Skin of body (tissue), 2 donors: ENCODE results near the gene IGFL1. TPM values are rescaled to one million over a fixed set of nuclear protein-coding genes. Genes with fewer than 3 reads are reported as not detected.
"Not testable (repeated sequence)": the region's sequence is repeated elsewhere in the genome, so short reads cannot be mapped to it uniquely, and the experiment has no call there.

Experiments used
- DNase-seq: peaks from one replicate; lab custom pipeline; 2025; lab: John Stamatoyannopoulos, UW
- total RNA-seq: library from RNA; depleted of rRNA; stranded (reverse); fragments of >200 nt; gene quantifications from one replicate; pipeline ENCODE4 v1.2.3, GENCODE V29; 2014

IGFL1 gene
- total RNA-seq, 1 donor from 2014 or later = 0.69 TPM

DNA sequence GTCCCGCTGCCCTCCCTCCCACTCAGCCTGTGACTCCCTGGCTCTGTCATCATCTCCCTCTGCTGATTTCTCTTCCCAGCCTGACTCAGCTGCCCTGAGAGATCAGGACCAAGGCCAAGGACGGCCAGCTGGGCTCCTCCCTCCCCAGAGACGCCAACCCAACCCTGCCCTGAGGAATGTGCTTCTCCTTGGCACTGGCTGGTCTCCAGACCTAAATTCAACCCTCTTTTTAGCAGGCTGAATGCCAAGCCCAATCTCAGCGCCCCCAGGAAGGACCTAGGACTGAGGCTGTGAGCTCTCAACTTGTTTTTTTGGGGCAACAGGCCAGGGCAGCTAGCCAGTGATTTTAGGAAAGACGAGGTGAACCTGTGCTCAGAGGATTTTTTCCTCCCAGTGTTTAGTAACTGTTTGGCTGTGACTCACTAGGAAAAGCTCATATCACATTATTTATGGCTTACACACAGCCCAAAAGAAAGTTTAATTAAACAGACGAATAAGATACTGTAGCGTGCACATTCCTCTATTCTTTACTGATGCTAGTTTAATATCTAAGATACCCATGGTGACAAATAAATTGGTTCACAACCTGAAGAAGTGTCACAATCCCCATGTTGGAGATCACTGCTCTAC is 7.4 kb upstream of the IGFL1 start:
- DNase-seq = no peak

DNA sequence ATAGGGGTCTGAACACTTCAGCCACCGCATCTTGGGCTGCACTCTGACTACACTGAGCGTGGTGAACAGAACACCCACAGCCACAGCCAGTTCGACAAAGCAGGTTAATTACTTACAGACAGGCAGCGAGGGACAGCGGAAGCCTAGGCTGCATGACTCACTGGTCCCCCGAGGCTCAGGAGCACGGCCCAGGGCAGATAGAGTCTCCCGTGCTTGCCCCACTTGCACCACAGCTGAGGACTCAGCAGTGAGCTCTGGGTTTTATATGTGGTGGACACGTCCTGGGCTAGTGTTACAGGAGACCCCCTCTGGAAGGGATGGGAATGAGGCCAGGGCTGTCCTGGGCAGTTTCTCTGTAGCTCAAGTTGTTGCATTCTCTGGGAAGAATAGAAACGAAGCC is 5.8 kb upstream of the IGFL1 start:
- DNase-seq = not testable (repeated sequence)

DNA sequence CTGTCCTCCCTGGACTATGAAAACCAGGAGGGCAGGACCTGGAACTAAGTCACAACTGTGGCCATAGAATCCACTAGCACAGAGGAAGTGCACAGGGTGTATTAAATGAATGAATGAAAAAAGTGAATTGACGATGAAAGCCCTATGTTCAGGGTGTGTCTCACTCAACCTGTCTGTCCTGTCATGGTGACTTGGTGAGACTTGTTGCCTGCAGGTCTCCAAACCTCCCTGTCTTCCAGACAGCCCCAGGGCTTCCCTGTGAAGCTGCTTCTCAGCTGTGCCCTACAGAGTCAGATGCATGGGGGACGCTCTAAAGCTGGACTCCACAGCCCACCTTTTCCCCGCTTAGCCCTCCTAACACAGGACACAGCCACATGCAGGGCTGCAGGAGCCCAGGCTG is 4.8 kb upstream of the IGFL1 start:
- DNase-seq = no peak

DNA sequence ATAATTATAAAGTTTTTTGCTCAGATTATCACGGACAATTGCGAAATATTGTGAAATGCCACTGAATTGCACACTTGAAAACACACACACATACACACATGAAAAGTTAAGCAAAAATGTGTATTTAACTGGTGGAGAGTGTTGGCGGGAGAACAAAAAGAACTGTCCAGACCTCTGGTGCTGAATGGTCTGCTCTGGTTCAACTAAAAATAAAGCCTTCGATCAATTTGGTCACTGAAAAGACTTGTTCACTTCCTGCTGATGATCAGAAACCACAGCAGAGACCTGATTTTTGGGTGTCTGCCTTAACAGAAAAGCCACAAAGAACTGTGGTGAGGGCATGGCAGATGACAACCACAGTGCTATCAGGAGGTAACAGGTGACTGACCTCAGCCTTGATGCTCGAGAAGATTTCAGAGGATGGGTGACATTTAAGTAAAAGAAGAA is 4.0 kb upstream of the IGFL1 start:
- DNase-seq = no peak

DNA sequence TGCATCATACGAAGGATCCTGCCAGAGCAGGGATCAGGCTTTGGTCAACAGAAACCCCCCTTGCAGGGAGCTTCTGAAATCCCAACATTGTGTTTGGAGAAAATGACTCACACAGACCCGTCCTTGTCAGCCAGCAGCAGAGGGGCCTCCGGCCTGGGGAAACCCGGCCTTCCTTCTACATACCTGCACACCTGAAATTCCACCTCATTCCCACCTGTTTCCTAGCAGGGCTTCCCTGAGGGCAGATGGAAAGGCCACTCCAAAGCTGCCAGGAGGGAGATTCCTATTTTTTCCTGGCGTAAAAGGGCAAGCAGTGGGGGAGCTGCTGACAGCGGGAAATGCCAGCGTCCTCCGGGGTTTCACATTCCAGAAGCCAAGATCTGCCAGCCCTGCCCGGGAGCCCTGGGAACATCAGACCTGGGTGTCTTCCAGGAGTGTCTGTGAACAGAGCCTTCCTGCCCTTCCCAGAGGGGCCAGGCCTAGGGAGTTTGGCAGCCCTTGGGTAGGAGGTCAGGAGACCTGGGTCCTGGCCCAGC is 3.0 kb upstream of the IGFL1 start:
- no peak for DNase-seq

DNA sequence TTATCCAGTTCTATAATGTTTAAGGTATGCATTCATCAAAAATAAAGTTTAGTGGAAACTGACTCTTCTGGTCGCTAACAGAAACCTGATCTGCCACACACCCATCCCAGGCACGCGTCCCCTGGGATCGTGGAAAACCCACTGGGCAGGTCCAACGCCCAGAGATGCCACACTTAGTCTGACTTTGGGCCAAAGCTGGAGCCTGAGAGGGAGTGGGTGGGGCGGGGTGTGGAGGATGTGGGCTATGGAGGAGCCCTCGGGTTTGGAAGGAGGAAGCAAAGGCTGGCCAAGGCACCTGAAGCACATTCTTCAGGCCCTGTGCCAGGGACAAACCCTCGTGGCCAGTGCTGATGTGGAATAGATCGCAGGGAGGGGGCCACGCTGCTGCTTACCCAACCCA is 2.5 kb downstream of the IGFL1 start:
- DNase-seq = no peak

DNA sequence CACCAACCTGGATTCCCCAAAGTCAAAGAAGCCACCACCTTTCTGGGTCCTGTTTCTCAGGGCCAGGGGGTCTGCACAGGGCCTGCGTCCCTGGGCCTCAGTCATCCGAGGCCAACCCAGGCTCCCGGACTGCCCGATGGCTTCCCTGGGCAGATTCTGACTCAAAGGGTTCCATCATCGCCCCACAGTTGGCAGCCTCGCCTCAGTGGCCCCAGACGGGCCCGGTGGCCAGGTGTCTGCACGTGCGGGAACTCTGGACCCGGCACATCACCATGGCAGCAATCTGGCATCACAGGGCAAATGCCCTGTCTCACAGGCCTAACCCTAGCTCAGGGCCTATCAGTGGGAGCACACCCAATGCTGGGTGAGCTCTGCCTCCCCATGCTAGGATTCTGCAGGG is 2.9 kb downstream of the IGFL1 start:
- DNase-seq = no peak

DNA sequence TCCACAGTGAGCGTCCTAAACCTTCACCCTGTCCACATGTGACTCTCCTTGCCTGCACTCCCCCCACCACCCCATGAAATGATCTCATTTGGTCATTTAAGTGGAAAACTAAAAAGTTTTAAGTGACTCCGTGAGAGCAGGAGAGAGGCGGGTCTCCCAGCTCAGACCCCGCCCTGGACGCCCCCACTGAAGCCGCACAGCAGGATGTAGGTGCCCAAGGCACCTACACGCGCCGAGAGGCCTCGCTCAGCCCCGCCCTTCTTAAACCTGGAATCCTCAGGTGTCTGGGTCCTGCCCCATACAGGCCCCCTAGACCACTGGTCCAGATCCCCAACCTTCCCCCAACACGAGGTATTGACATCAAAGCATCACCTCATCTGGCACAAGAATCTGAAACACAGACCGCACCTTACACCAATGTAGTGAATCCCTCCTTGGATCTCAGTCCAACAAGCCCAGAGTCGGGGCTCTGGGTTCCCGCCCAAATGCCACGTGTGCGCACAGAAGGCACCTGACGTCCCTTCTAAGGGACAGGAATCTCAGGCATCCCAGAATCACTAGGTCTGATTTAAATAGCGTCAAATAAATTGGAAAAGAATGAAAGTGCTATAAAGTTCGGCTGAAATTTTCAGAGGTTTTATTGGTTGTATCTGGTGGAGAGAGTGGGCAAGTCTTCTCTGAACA is 3.5 kb downstream of the IGFL1 start:
- DNase-seq = no peak

DNA sequence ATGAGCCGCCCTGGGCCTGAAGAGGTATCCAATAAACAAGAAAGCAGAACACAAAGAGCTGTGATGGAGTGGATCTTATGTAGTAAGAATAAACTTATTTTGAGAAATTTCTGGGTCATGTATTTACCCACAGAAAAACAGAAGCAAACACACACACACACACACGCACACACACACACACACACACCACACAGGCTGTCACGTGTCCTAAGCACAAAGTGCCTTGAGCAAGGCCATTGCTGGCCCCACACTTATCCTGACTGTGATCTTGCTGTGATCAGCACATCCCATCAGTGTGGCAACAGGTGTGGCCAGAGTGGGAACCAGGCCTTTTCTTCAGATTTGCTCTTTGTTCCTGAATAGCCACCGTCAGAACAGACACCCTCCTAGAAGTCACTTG is 4.3 kb downstream of the IGFL1 start:
- not testable (repeated sequence) for DNase-seq

DNA sequence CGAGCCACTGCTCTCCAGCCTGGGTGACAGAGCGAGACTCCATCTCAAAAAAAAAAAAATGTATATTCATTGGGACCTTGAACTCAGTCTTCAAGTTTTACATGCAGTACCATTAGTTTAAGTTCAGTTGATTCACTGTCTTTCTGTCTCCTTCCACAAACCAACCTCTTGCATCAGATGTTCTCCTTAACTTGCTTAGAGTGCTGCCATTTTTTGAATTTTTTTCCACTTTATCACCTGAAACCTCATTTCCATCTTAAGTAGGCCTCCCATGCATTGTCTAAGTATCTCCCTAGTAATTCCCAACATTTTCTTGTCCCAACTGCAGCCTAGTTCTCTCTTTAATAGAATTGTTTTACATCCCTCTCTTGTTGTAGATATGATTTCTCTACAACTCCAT is 8.6 kb downstream of the IGFL1 start:
- DNase-seq = not testable (repeated sequence)

DNA sequence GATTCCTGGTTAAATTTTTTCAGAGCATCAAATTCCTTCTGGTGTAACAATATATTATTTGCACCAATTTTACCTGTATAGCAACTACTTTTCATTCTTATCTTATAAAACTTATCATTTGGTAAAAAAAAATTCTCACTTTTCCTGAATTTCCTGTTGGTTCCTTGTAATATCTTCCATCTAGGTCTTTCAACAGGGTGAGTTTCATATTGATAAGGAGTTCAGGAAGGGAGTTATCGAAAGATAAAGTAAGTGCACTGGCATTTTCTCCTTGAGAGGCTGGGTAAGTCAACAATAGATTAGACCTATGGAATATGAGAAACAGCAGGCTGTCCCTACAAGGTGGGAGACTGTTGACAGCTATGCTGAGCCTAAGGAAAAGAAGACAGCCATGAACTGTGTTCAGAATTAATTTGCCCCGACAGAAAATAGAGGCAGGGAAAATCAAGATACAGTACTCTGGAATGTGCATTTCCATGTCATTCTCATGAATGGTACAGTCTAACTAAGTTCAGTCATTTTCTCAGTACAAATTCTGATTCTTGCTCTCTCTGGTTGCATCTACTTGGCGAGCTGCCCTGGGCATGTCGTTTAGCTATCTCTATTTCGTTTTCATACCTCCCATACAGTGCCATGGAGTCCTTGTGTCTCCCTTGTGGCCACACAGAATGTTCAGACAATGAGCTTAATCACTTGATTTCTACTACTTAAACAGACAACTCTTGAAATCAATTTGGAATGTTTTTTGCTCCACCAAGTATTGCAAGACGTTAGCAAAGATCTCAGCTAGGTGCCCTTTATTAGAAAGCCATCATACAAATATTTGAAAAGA is 9.9 kb downstream of the IGFL1 start:
- DNase-seq = no peak

DNA sequence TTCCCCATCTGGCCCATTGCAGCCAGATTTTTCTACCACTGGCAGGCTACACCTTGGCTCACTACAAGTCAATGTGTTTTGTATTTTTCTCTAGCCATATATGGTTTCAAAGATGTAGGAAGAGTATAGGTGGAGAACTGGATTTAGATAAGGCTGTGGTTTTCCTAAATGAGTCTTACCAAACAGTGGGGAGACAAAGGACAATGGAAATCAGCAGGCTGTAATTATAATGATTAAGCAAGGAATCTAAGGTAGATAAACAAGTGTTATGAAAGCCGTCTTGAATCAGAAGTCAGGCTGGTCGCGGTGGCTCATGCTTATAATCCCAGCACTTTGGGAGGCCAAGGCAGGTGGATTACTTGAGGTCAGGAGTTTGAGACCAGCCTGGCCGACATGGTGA is 11.2 kb downstream of the IGFL1 start:
- no peak for DNase-seq

DNA sequence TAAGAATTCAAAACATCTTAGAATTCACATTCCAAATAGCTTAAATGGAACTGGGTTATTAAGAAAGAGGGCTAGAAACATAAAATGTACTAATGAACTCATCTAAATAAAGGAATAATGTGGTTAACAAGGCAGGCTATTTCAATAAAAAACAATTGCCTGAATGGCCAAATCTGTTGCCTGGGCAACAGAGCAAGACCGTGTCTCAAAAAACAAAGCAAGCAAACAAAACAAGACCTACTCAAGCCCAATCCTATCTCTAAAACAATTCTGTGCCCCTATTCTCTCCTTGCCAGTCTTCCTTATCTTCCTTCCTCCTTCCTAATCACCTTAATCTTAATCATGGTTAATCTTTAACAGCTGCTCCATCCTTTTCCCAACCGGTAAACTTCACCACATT is 12.1 kb downstream of the IGFL1 start:
- no peak for DNase-seq

DNA sequence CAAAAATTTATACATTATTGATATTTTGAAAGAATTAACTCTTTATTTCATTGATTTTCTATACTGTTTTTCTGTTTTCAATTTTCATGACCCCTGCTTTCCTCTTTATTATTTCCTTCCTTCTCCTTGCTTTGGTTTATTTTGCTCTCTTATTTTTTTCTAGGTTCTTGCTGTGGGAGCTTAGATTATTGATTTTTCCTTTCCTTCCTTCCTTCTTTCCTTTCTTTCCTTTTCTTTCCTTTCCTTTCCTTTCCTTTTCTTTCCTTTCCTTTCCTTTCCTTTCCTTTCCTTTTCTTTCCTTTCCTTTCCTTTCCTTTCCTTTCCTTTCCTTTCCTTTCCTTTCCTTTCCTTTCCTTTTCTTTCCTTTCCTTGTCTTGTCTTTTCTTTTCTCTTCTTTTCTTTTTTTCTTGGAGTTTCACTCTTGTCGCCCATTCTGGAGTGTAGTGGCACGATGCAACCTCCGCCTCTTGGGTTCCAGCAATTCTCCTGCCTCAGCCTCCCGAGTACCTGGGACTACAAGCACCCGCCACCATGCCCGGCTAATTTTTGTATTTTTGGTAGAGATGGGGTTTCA is 13.6 kb downstream of the IGFL1 start:
- DNase-seq = not testable (repeated sequence)

DNA sequence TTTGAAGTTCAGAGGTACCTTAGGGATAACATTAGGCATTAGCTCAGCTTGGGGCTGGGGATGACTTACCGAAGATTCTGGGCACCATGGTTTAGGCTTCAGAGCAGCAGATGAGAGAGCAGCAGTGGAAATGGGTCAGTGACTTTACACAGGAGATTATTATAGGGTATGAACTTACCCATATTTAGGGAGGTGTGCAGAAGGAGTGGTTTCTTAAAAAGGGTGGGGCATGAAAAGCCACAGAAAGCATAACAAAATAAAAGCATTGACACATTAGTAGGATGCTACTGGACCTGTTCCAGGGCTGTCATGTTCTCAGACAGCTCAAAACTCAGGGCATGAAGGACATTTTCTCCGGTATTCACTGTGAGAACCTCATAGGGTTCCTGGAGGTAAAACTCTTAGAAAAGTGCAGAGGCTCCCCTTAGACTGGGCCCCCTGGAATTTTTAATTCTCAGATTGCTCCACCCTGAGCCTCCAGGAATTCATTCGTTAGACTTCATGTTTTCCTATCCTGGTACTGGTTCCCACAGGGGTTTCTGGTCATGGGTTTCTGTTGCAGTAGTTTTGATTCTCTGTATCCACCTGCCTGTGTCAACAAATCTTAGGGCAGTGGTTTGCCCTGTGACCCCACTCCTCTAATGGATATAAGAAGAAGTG is 20.7 kb downstream of the IGFL1 start:
- no peak for DNase-seq

DNA sequence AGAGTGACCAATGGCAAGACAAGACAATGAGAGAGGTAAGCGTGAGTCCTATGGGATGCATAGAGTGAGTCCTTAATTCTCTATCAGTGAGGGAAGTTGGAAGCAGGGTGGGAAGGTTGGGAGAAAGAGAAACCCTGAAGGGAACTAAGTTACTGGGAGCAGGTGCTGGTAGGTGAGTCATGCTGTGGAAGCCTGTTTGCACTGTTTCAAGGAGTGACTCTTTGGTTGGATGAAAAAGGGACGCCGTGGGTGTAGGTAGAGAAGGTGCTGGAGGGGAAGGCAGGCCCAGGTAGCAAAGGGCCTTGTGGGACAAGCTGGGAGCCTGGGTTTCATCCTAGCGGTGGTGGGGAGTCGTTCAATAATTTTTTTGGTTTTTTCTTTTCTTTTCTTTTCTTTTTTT is 21.9 kb downstream of the IGFL1 start:
- DNase-seq = no peak

DNA sequence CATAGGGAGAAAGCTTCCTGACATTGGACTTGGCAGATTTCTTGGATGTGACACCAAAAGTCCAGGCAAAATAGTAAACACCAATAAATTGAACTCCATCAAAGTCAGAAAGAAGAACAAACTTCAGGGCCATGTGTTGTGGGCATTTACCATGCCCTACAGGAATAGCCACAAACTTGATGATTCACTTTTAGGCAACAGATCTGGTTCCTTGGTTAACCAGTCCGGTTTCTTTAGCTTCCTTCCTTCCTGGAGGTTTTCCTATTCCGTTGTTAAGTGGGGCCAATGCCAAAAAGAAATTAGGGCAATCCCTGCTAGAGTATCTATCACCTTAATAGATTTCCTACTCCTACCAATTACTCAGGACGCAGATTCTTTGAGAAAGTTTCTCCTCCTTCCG is 25.2 kb downstream of the IGFL1 start:
- DNase-seq = no peak

DNA sequence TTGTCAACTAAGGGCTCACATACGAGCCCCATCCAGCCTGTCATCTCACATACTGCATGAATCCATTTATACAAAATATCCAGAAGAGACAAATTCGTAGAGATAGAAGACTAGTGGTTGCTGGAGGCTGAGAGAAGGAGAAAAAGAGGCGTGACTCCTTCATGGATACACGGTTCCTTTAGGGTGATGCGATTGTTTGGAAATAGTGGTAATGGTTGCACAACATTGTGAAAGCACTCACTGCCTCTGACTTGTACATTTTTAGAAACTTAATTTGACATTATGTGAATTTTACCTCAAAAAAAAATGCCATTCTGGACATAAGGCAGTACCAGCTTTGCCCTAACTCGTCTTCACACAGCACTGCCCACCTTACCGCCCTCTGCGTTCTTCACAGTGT is 27.3 kb downstream of the IGFL1 start:
- no peak for DNase-seq

DNA sequence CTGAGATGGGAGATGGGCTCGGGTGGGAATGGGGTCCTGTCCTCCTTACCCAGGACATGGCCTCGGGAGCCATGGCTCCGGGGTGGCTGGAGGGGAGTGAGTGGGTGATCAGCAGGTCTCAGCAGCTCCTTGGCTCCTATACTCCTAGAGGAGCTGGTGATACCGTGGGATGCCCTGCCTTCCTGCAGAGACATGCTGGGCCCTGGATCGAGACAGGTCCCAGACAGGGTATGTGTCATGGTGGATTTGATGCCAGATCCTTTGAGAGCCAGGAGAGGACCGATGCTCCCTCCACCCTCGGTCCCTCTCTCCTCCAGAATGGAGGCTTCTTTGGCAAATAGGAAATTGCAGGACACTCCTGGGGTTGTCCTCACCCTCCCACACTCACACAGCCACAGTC is 32.0 kb downstream of the IGFL1 start:
- DNase-seq = not testable (repeated sequence)

DNA sequence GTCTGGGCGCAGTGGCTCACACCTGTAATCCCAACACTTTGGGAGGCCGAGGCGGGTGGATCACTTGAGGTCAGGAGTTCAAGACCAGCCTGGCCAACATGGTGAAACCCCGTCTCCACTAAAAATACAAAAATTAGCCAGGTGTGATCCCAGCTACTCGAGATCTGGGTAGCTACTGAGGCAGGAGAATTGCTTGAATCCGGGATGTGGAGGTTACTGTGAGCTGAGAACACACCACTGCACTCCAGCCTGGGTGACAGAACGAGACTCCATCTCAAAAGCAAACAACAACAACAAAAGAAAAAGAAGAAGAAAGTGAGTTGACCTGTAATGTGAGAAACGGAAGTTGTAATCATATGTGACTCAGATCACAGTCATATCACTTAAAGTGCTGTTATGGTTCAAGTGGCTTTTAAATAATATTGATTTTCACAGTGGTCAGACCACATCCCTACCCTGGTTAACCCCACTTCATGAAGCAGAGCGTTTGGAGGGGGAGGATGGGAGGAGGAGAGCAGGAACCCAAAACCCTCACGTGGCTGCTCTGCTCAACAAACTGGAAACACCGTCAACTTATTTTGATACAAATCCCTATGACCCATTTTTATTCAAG is 33.2 kb downstream of the IGFL1 start:
- DNase-seq = not testable (repeated sequence)

DNA sequence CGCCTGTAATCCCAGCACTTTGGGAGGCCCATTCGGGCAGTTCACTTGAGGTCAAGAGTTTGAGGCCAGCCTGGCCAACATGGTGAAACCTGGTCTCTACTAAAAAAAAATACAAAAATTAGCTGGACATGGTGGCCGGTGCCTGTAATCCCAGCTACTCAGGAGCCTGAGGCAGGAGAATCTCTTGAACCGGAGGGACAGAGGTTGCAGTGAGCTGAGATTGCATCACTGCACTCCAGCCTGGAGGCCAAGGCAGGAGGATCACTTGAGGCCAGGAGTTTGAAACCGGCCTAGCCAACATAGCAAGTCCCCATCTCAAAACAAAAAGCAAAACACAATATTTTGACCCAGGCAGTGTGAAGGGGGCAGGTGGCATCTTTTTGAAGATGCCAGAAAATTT is 35.3 kb downstream of the IGFL1 start:
- DNase-seq = not testable (repeated sequence)
